DND-41 (cell line): ENCODE results near the gene UBE3B.

Experiments used
- EZH2 ChIP-seq: IDR thresholded peaks from 3 replicates; pipeline ENCODE4 v1.6.1; 2012; ENCODE audit warnings: borderline replicate concordance, low read depth, mild to moderate bottlenecking, moderate library complexity, low read length, inconsistent platforms; ENCODE audit not compliant: severe bottlenecking
- TF ChIP-seq, protein P1 (sequence below): IDR thresholded peaks from 2 replicates; pipeline ENCODE4 v1.5.1; 2012; ENCODE audit warnings: borderline replicate concordance, low read length, moderate library complexity, mild to moderate bottlenecking; ENCODE audit not compliant: poor library complexity, severe bottlenecking; ENCODE audit errors: extremely low read depth

DNA sequence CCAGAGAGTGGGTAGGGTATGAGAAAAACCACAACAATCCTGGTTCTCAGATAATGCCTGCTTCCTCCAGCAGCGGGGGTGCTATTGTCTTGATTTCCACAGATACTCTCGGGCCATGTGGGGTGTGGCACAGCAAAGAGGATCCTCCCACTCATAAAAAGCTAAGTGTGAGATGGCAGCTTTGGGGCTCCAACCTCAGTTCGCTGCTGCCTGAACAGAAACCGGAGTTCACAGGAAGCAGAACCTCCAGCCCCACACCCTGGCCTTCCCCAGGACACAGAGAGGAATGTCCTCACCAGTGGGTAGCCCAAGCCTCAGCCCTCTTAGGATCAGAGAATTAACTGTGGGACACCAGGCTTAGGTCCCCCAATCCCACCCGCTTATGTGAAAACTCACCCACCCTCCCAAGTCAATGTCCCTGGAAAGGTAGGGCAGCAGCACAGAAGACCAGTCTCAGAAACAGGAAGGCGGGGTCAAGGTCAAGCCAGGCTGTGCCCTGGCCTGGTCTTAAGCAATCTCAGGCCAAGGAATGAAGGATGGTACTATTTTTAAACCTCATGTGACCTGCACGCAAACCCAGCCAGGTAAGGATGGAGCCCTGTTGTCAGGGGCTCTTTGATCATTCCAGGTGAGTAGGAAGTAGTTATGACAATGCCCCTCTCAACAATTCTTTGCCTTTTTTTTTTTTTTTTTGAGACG, 9.3 kb upstream of the UBE3B start:
- TF ChIP-seq, protein P1, sequence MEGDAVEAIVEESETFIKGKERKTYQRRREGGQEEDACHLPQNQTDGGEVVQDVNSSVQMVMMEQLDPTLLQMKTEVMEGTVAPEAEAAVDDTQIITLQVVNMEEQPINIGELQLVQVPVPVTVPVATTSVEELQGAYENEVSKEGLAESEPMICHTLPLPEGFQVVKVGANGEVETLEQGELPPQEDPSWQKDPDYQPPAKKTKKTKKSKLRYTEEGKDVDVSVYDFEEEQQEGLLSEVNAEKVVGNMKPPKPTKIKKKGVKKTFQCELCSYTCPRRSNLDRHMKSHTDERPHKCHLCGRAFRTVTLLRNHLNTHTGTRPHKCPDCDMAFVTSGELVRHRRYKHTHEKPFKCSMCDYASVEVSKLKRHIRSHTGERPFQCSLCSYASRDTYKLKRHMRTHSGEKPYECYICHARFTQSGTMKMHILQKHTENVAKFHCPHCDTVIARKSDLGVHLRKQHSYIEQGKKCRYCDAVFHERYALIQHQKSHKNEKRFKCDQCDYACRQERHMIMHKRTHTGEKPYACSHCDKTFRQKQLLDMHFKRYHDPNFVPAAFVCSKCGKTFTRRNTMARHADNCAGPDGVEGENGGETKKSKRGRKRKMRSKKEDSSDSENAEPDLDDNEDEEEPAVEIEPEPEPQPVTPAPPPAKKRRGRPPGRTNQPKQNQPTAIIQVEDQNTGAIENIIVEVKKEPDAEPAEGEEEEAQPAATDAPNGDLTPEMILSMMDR = no peak
- TF ChIP-seq EZH2 = no peak
